Prostate gland (tissue), 2 donors: ENCODE results near the gene MFSD6. TPM values are rescaled to one million over a fixed set of nuclear protein-coding genes. Genes with fewer than 3 reads are reported as not detected.

Experiments used
- DNase-seq: peaks from one replicate; pipeline ENCODE4 v3.0.0-alpha.2; 2019; ENCODE audit warnings: low spot score
- H3K27ac ChIP-seq, 2 donors: fragments of 200-600 bp; sonication (generic); 2 replicates each; pipeline ENCODE4 v1.5.1; 2017 to 2019
- H3K27me3 ChIP-seq: fragments of 200-600 bp; sonication (generic); replicated peaks from 2 replicates; pipeline ENCODE4 v1.5.1; 2019; ENCODE audit not compliant: insufficient read depth
- H3K36me3 ChIP-seq, 2 donors: fragments of 200-600 bp; sonication (generic); 1 replicate in 1 of 2; 2 replicates in 1 of 2; pipeline versions ENCODE4 v1.5.1 to v1.8.1; 2017 to 2019
- H3K4me1 ChIP-seq: fragments of 200-600 bp; sonication (generic); replicated peaks from 2 replicates; pipeline ENCODE4 v1.5.1; 2019
- H3K4me3 ChIP-seq, 2 donors: fragments of 200-600 bp; sonication (generic); 2 replicates each; pipeline ENCODE4 v1.5.1; 2017 to 2019
- H3K9me3 ChIP-seq: fragments of 200-600 bp; sonication (generic); 2 replicates; pipeline ENCODE4 v1.5.1; 2017
- CTCF ChIP-seq, 4 experiments: fragments of 200-600 bp in 2 of 4; fragments of 450-650 bp in 2 of 4; sonication (generic) in 2 of 4; IDR thresholded peaks; 1 replicate in 3 of 4; 2 replicates in 1 of 4; pipeline ENCODE4 v1.5.1; 2016 to 2019; ENCODE audit warnings: antibody characterized with exemption in 4 of 4, mild to moderate bottlenecking in 2 of 4, moderate library complexity in 2 of 4
- POLR2A ChIP-seq: fragments of 450-650 bp; IDR thresholded peaks from one replicate; pipeline ENCODE4 v1.6.1; 2016; ENCODE audit warnings: antibody characterized with exemption, mild to moderate bottlenecking
- POLR2AphosphoS5 ChIP-seq: sonication (generic); formaldehyde crosslinking; IDR thresholded peaks from one replicate; pipeline ENCODE4 v1.6.1; 2017; ENCODE audit warnings: antibody characterized with exemption
- WGBS: methylation state at CpG from one replicate; pipeline ENCODE4 v1.1.5; 2018; 5-methylcytosine and 5-hydroxymethylcytosine counted together
- intact Hi-C: fragments of 100-400 bp; cut with DNase I; formaldehyde crosslinking; loops from one replicate; pipeline ENCODE4 v1.14.2; 2022
- total RNA-seq, 2 donors: library from RNA; depleted of rRNA; stranded (reverse); fragments of >200 nt; gene quantifications; one replicate each; pipeline ENCODE4 v1.1.0, GENCODE V29; 2016

MFSD6 gene
- total RNA-seq, 2 donors from 2014 or later: 89.1 to 114 TPM

GRCh38 chr2:190527918-190528317 lies 119.8 kb downstream of the MFSD6 start:
- Histone ChIP-seq H3K36me3 (no peaks in the 10 kb centered on the region), H3K4me1 (no peaks in the 10 kb centered on the region), H3K27me3 (no peaks in the 10 kb centered on the region), H3K9me3 (no peaks in the 10 kb centered on the region), H3K27ac (no peak overlapping the region), H3K4me3 (no peak overlapping the region)
- TF ChIP-seq POLR2AphosphoS5 (no peak), POLR2A (no peak), CTCF (IDR thresholded peaks at IDR 0.05) (no peak)
- intact Hi-C loops: no loop called here
- DNase-seq: no peak

- no peaks in the 10 kb centered on the region for H3K36me3 ChIP-seq
- H3K27ac ChIP-seq: no peak overlapping the region
- no peaks in the 10 kb centered on the region for H3K4me1 ChIP-seq
- intact Hi-C loops: no loop called here
- TF ChIP-seq POLR2A (no peak), POLR2AphosphoS5 (no peak), CTCF (IDR thresholded peaks at IDR 0.05) (no peak)
- no peaks in the 10 kb centered on the region for H3K9me3 ChIP-seq
- DNase-seq: no peak
- no peaks in the 10 kb centered on the region for H3K27me3 ChIP-seq
- WGBS: 71% methylated on average over 1 of the region's 1 CpG
- no peak overlapping the region for H3K4me3 ChIP-seq
These were observed 120.4 kb downstream of the MFSD6 start for GRCh38 chr2:190528521-190529001.

GRCh38 chr2:190529486-190530247 lies 121.5 kb downstream of the MFSD6 start:
- Histone ChIP-seq H3K36me3 (no peaks in the 10 kb centered on the region), H3K4me1 (no peaks in the 10 kb centered on the region), H3K9me3 (no peaks in the 10 kb centered on the region), H3K27ac (no peak overlapping the region), H3K4me3 (no peak overlapping the region), H3K27me3 (no peaks in the 10 kb centered on the region)
- intact Hi-C loops: loop anchor here (10.0 kb wide), 1 partner anchor 275 kb away; no protein-coding TSS in a partner anchor
- TF ChIP-seq POLR2AphosphoS5: no peak
- TF ChIP-seq CTCF (IDR thresholded peaks at IDR 0.05): no peak
- DNase-seq: no peak
- WGBS: 52% methylated on average over 3 of the region's 3 CpGs

- Histone ChIP-seq H3K27ac (no peak overlapping the region), H3K36me3 (no peaks in the 10 kb centered on the region), H3K4me1 (no peaks in the 10 kb centered on the region), H3K9me3 (no peaks in the 10 kb centered on the region), H3K4me3 (no peak overlapping the region), H3K27me3 (no peaks in the 10 kb centered on the region)
- WGBS: 52% methylated on average over 6 of the region's 6 CpGs
- DNase-seq: no peak
- intact Hi-C loops: loop anchor here (10.0 kb wide), 1 partner anchor 274 kb away; no protein-coding TSS in a partner anchor
- no peak for TF ChIP-seq POLR2AphosphoS5
- no peak for TF ChIP-seq POLR2A
- no peak for TF ChIP-seq CTCF (IDR thresholded peaks at IDR 0.05)
These were observed 122.2 kb downstream of the MFSD6 start for GRCh38 chr2:190530248-190530900.

GRCh38 chr2:190532581-190532980 lies 124.4 kb downstream of the MFSD6 start:
- H3K9me3 ChIP-seq: no peaks in the 10 kb centered on the region
- no peak overlapping the region for H3K27ac ChIP-seq
- TF ChIP-seq CTCF (IDR thresholded peaks at IDR 0.05) (no peak), POLR2AphosphoS5 (no peak), POLR2A (no peak)
- no peaks in the 10 kb centered on the region for H3K27me3 ChIP-seq
- WGBS: 82% methylated on average over 4 of the region's 4 CpGs
- no peak for DNase-seq
- no peaks in the 10 kb centered on the region for H3K4me1 ChIP-seq
- intact Hi-C loops: loop anchor here (10.0 kb wide), 1 partner anchor 272 kb away; no protein-coding TSS in a partner anchor
- no peaks in the 10 kb centered on the region for H3K36me3 ChIP-seq
- no peak overlapping the region for H3K4me3 ChIP-seq
